ENCODE measurements around the gene IRF6. TPM values are rescaled to one million over a fixed set of nuclear protein-coding genes. Genes with fewer than 3 reads are reported as not detected.

Gene IRF6
- total RNA-seq, 4 donors from 2014 or later, result 94.8 to 110 (median 98.6) TPM

- WGBS, 2 donors, result 55 to 73% methylated on average over 1 of the region's 1 CpG
- Histone ChIP-seq H3K4me3 (no peak overlapping the region), H3K9me3 (no peaks in the 10 kb centered on the region), H3K4me1 (peaks cover 0 to 8% (median 2%) of the 10 kb centered on the region in 3 donors), H3K36me3 (no peaks in the 10 kb centered on the region), H3K27ac (no peak overlapping the region), H3K27me3 (no peaks in the 10 kb centered on the region)
- intact Hi-C loops (cut with DNase I), result no loop called here
- DNase-seq, result no peak
- no peak for TF ChIP-seq POLR2A (IDR thresholded peaks at IDR 0.05)
- TF ChIP-seq, protein P1, sequence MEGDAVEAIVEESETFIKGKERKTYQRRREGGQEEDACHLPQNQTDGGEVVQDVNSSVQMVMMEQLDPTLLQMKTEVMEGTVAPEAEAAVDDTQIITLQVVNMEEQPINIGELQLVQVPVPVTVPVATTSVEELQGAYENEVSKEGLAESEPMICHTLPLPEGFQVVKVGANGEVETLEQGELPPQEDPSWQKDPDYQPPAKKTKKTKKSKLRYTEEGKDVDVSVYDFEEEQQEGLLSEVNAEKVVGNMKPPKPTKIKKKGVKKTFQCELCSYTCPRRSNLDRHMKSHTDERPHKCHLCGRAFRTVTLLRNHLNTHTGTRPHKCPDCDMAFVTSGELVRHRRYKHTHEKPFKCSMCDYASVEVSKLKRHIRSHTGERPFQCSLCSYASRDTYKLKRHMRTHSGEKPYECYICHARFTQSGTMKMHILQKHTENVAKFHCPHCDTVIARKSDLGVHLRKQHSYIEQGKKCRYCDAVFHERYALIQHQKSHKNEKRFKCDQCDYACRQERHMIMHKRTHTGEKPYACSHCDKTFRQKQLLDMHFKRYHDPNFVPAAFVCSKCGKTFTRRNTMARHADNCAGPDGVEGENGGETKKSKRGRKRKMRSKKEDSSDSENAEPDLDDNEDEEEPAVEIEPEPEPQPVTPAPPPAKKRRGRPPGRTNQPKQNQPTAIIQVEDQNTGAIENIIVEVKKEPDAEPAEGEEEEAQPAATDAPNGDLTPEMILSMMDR (IDR thresholded peaks at IDR 0.05), result no peak
Measured at GRCh38 chr1:209738270-209738669, 67.7 kb downstream of the IRF6 start.

DNA sequence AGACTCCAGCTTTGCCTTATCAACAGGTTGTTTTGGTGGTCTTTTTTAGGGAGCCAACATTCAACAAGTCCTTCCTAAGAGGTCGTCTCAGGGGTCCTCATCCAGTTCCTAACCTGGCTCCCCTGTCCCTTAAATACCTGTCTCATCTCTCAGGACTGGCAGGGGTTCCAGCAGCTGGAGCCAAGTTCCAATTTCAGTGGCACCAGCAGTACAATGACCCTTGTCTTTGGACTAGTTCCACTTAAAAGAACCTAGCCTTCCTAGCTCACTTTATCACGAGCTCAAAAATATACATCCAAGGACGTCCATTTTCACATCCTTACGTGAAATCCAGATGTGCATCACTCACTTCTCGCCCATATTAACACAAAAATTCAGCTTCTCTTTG lies 68.8 kb downstream of the IRF6 start:
- Histone ChIP-seq H3K27ac (no peak overlapping the region), H3K4me1 (peaks cover 0 to 2% (median 0%) of the 10 kb centered on the region in 3 donors), H3K9me3 (no peaks in the 10 kb centered on the region), H3K36me3 (no peaks in the 10 kb centered on the region), H3K27me3 (no peaks in the 10 kb centered on the region), H3K4me3 (no peak overlapping the region)
- TF ChIP-seq POLR2A (IDR thresholded peaks at IDR 0.05), result no peak
- TF ChIP-seq, protein P1 (IDR thresholded peaks at IDR 0.05), result no peak
- DNase-seq, result no peak
- WGBS, 2 donors, result 74 to 77% methylated on average over 5 of the region's 5 CpGs
- intact Hi-C loops (cut with DNase I), result no loop called here

DNA sequence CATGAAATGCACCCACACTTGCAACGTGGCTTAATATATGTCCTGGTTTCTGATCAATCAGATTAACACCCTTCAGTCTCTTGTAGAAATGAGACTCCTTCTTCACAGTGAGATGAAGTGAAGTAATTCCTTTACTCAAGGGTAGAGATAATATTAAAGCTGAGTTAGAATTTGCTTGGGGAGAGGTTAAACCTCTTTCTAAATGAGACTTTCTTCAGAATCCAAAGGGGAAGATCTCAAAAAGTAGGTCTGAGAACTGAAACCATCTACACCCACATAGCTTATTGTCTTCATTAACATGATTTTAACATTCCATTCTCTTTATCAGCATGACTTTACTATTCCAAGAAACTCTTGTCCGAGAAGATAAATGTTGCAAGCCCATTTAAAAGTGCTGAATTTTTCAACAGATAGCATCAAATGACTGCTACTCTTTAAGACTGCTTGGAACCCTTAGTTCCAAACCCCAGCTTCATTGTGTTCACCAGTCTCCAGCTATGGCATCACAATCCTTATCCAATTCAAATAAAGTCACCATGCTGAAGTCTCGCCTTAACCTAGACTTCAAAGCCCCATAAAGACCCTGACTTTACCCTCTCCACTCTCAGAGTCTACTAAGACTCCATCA lies 69.3 kb downstream of the IRF6 start:
- no peaks in the 10 kb centered on the region for H3K9me3 ChIP-seq
- no peaks in the 10 kb centered on the region for H3K36me3 ChIP-seq
- H3K27me3 ChIP-seq, result no peaks in the 10 kb centered on the region
- H3K4me1 ChIP-seq, result peaks cover 0 to 2% (median 0%) of the 10 kb centered on the region in 3 donors
- no peak overlapping the region for H3K4me3 ChIP-seq
- DNase-seq, result no peak
- no peak for TF ChIP-seq POLR2A (IDR thresholded peaks at IDR 0.05)
- TF ChIP-seq, protein P1 (IDR thresholded peaks at IDR 0.05), result no peak
- intact Hi-C loops (cut with DNase I), result no loop called here
- WGBS, 2 donors, result 71% methylated on average over 3 of the region's 3 CpGs
- H3K27ac ChIP-seq, result no peak overlapping the region

Other genes starting within 250 kb of the IRF6 start
- gene CAMK1G, start 222.4 kb downstream of the IRF6 start, total RNA-seq, result under 1 TPM in 1 of 4 donors, not detected in 3; 0.19 TPM
- gene LAMB3, start 153.7 kb downstream of the IRF6 start, total RNA-seq, result 100 to 1,000 TPM in 3 of 4 donors, 10 to 100 TPM in 1; 65.4 to 121 (median 113) TPM
- 10 to 100 TPM in 1 of 4 donors, 1 to 10 TPM in 3; 6.7 to 25.2 (median 7.1) TPM for gene G0S2, start 130.7 kb downstream of the IRF6 start, total RNA-seq
- 1 to 10 TPM in 3 of 4 donors, not detected in 1; 1.5 to 5.9 (median 4.0) TPM for gene HSD11B1, start 101.3 kb downstream of the IRF6 start, total RNA-seq
- gene TRAF3IP3, start 50.1 kb downstream of the IRF6 start, total RNA-seq, result 10 to 100 TPM in 1 of 4 donors, 1 to 10 TPM in 3; 1.2 to 10.3 (median 1.9) TPM
- 1 to 10 TPM; 2.9 to 6.2 (median 4.1) TPM for gene C1orf74, start 21.6 kb downstream of the IRF6 start, total RNA-seq
- gene UTP25, start 21.8 kb upstream of the IRF6 start, total RNA-seq, result 10 to 100 TPM in 1 of 4 donors, 1 to 10 TPM in 3; 3.9 to 13.5 (median 7.8) TPM
- gene SYT14, start 132.1 kb upstream of the IRF6 start, total RNA-seq, result not detected

Data from esophagus squamous epithelium (tissue), 5 donors.